Lung (tissue), 12 donors: Measurements from ENCODE around the gene OLIG3. TPM values are rescaled to one million over a fixed set of nuclear protein-coding genes. Genes with fewer than 3 reads are reported as not detected.

ENCODE experiments used
- ATAC-seq: fragments of 200-7000 bp; cut with Tn5 transposase; one replicate; pipeline ENCODE4 v1.9.1; 2020; ENCODE audit warnings: moderate number of reproducible peaks; ENCODE audit not compliant: insufficient read depth, low FRiP score
- DNase-seq, 3 donors: peaks; one replicate each; pipeline ENCODE4 v3.0.0-alpha.2; 2013 to 2017
- H3K27ac ChIP-seq, 2 donors: one replicate each; pipeline ENCODE4 v1.5.1; 2013; ENCODE audit warnings: mild to moderate bottlenecking in 2 of 2, moderate library complexity in 2 of 2, control low read depth in 1 of 2, inconsistent platforms in 1 of 2, low read depth in 1 of 2, low read length in 1 of 2
- H3K27me3 ChIP-seq, 3 donors: one replicate each; pipeline ENCODE4 v1.5.1; 2013; ENCODE audit warnings: low read length in 2 of 3; ENCODE audit not compliant: control insufficient read depth in 3 of 3, insufficient read depth in 3 of 3
- H3K36me3 ChIP-seq, 4 donors: one replicate each; pipeline ENCODE4 v1.5.1; 2013; ENCODE audit warnings: low read length in 4 of 4, mild to moderate bottlenecking in 1 of 4, moderate library complexity in 1 of 4; ENCODE audit not compliant: control insufficient read depth in 4 of 4, insufficient read depth in 4 of 4
- H3K4me1 ChIP-seq, 5 donors: one replicate each; pipeline ENCODE4 v1.5.1; 2013; ENCODE audit warnings: low read length in 5 of 5, mild to moderate bottlenecking in 2 of 5, moderate library complexity in 1 of 5; ENCODE audit not compliant: control insufficient read depth in 5 of 5, insufficient read depth in 5 of 5
- H3K4me3 ChIP-seq: one replicate; pipeline ENCODE4 v1.5.1; 2013; ENCODE audit warnings: mild to moderate bottlenecking, control low read depth, moderate library complexity
- H3K9ac ChIP-seq, 2 donors: one replicate each; pipeline ENCODE4 v1.5.1; 2013; ENCODE audit warnings: low read length in 2 of 2, control low read depth in 1 of 2; ENCODE audit not compliant: insufficient read depth in 1 of 2
- H3K9me3 ChIP-seq, 4 donors: one replicate each; pipeline ENCODE4 v1.5.1; 2013; ENCODE audit warnings: low read length in 3 of 4, mild to moderate bottlenecking in 1 of 4, moderate library complexity in 1 of 4; ENCODE audit not compliant: control insufficient read depth in 4 of 4, insufficient read depth in 3 of 4
- CTCF ChIP-seq: IDR thresholded peaks from 2 replicates; pipeline ENCODE4 v1.5.1; 2012; ENCODE audit warnings: mild to moderate bottlenecking; ENCODE audit errors: control extremely low read depth, extremely low read depth
- WGBS, 2 donors: extraction: QIAGEN DNeasy Blood & Tissue Kit; methylation state at CpG; one replicate each; pipeline ENCODE4 v1.1.7; 2013; 5-methylcytosine and 5-hydroxymethylcytosine counted together
- polyA plus RNA-seq, 2 donors: library from polyadenylated mRNA; stranded (reverse); fragments of 200-250 nt; gene quantifications; one replicate each; pipeline ENCODE4 v1.2.1, GENCODE V29; 2013
- total RNA-seq, 2 donors: library from RNA; depleted of rRNA in 1 of 2; stranded (reverse); fragments of >200 nt in 1 of 2; gene quantifications; one replicate each; pipeline ENCODE4 v1.2.1, GENCODE V29; 2014 to 2021
- donor health status: control.
- donor health status: control.
- donor health status: Bipolar disorder and iron deficiency.
- donor health status: healthy.
- donor health status: DM: yes; HTN: yes; CAD: no.

Gene OLIG3
- total and polyA plus RNA-seq, 4 donors = not detected

GRCh38 chr6:137480431-137480830 is 13.8 kb downstream of the OLIG3 start:
- Histone ChIP-seq H3K9ac (no peak overlapping the region), H3K4me1 (no peaks in the 10 kb centered on the region), H3K27me3 (peaks cover 0 to 36% (median 22%) of the 10 kb centered on the region in 3 donors), H3K4me3 (no peak overlapping the region), H3K36me3 (no peaks in the 10 kb centered on the region), H3K9me3 (peaks cover 0 to 5% (median 0%) of the 10 kb centered on the region in 4 donors), H3K27ac (no peak overlapping the region)
- TF ChIP-seq CTCF = no peak
- DNase-seq (no peak), ATAC-seq (no peak)
- 79 to 86% methylated on average over 3 of the region's 3 CpGs for WGBS, 2 donors

- DNase-seq (no peak), ATAC-seq (no peak)
- no peak for TF ChIP-seq CTCF
- H3K36me3 ChIP-seq = no peaks in the 10 kb centered on the region
- no peaks in the 10 kb centered on the region for H3K4me1 ChIP-seq
- H3K27ac ChIP-seq = no peak overlapping the region
- no peaks in the 10 kb centered on the region for H3K9me3 ChIP-seq
- H3K9ac ChIP-seq = no peak overlapping the region
- WGBS, 2 donors = 71 to 72% methylated on average over 2 of the region's 2 CpGs
- H3K27me3 ChIP-seq = peaks cover 0 to 22% (median 2%) of the 10 kb centered on the region in 3 donors
- no peak overlapping the region for H3K4me3 ChIP-seq
Observed at GRCh38 chr6:137475103-137475502, 19.1 kb downstream of the OLIG3 start.

DNA sequence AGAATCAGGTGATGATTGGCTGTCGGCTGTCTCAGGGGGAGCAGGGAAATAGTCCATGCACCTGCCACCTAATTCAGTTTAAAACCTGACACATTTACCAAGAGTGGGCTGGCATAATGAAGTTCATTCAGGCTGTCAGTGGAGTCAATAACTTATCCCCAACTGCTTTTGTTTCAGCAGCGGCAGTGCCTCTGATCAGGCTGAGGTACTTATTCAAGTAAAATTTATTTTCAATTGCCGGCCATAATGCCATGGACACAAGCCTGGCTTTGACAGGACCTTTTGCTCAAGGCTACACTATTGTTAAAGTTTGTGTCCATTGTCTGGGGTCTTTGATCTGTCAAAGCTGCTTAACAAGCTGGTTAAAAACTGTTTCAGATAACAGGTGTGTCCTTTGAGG is 20.6 kb downstream of the OLIG3 start:
- no peak for ATAC-seq
- no peak for DNase-seq
- Histone ChIP-seq H3K27me3 (peaks cover 0 to 18% (median 2%) of the 10 kb centered on the region in 3 donors), H3K36me3 (no peaks in the 10 kb centered on the region), H3K4me1 (no peaks in the 10 kb centered on the region), H3K4me3 (no peak overlapping the region), H3K9me3 (no peaks in the 10 kb centered on the region), H3K27ac (no peak overlapping the region), H3K9ac (no peak overlapping the region)
- WGBS, 2 donors = 88 to 89% methylated on average over 3 of the region's 3 CpGs
- no peak for TF ChIP-seq CTCF

- Histone ChIP-seq H3K9me3 (peaks cover 0 to under 1% (median 0%) of the 10 kb centered on the region in 4 donors), H3K4me1 (no peaks in the 10 kb centered on the region), H3K36me3 (no peaks in the 10 kb centered on the region), H3K27ac (no peak overlapping the region), H3K9ac (no peak overlapping the region), H3K4me3 (no peak overlapping the region), H3K27me3 (peaks cover 0 to 18% (median 2%) of the 10 kb centered on the region in 3 donors)
- TF ChIP-seq CTCF = no peak
- DNase-seq (no peak), ATAC-seq (no peak)
- 98% methylated on average over 3 of the region's 3 CpGs for WGBS, 2 donors
Observed at GRCh38 chr6:137472641-137473137, 21.5 kb downstream of the OLIG3 start.
